ENCODE results near the gene GAA.

DNA sequence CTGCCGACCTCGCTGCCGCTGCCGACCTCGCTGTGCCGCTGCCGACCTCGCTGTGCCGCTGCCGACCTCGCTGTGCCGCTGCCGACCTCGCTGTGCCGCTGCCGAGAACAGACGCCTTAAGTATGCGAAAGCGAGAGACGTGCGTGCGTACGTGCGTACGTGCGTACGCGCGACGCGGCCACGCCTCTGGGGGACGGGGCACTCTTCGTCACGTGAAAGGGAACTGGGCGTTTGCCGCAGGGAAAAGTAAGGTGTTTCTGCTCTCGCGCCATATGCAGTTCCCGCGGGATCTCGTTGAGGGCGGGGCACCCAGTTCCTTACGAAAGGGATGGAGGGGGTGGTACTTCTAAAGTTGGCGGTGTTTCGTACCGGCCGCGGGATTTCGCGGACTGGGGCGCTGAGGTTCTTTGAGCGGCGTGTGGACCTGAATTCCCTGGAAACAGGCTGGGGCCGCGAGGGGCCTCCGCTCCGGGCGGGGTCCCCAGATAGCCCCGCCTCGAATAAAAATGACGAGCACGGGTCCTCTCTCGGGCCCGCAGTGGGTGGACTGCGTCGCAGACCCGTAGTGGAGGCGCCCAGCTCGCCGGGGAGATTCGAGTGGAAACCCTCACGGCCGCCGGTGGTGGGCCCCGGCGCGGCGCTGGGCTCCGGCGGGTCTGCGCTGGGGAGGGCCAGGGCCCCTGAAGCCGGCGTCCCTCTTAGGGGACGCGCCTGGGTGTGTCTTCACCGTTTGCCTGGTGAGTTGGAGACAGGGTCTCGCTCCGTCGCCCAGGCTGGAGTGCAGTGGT lies 45.8 kb downstream of the GAA start, which contains the start of gene EIF4A3:
- TF ChIP-seq CTCF (IDR thresholded peaks at IDR 0.05) (peak in 1 of 7 experiments; percentile 20), POLR2A (IDR thresholded peaks at IDR 0.05) (peak; percentile 89 to 96 (median 95))

All from body of pancreas (tissue), 4 donors.